H1 (cell line): ENCODE data around the gene ELP5. TPM values are rescaled to one million over a fixed set of nuclear protein-coding genes. Genes with fewer than 3 reads are reported as not detected.
A peak's percentile ranks its signal among the peaks of the same experiment; 100 is the strongest.

Experiments used
- JUND ChIP-seq: IDR thresholded peaks from 2 replicates; pipeline ENCODE4 v1.6.1; 2011; ENCODE audit warnings: mild to moderate bottlenecking, improper control_type of control experiment, low read length
- KDM1A ChIP-seq: fragments of 200-600, 300-600 bp; sonication (generic); IDR thresholded peaks from 2 replicates; pipeline ENCODE4 v1.7.1; 2016; ENCODE audit warnings: mild to moderate bottlenecking, low read length, borderline replicate concordance
- RAD21 ChIP-seq, 2 experiments: IDR thresholded peaks in 1 of 2; conservative IDR thresholded peaks in 1 of 2; 2 replicates each; pipeline ENCODE4 v1.6.1; 2011; ENCODE audit warnings: low read depth in 2 of 2, low read length in 2 of 2, improper control_type of control experiment in 1 of 2, inconsistent platforms in 1 of 2, mild to moderate bottlenecking in 1 of 2, moderate library complexity in 1 of 2
- SP2 ChIP-seq: IDR thresholded peaks from 2 replicates; pipeline ENCODE4 v1.6.1; 2012; ENCODE audit warnings: mild to moderate bottlenecking, low read length, inconsistent platforms
- polyA plus RNA-seq, 7 experiments: library from polyadenylated mRNA; depleted of rRNA in 3 of 7; stranded (reverse) in 5 of 7; unstranded in 2 of 7; fragments of >200 nt in 5 of 7; fragments of 200-250 nt in 2 of 7; gene quantifications; 1 replicate in 5 of 7; 2 replicates in 1 of 7; 4 replicates in 1 of 7; pipeline versions ENCODE4 v1.2.1 to v1.2.3, GENCODE V29; 2011 to 2013; ENCODE audit warnings: missing spikeins in 2 of 7, mixed read lengths in 2 of 7
- total RNA-seq: library from RNA; stranded (reverse); fragmentation: NEBNext Ultra II Directional; extraction: Animal tissue kit (Norgen Biotek cat#: 25700); gene quantifications from 2 replicates; pipeline ENCODE4 v1.2.1, GENCODE V29; 2021
- TF ChIP-seq, protein P1 (sequence below): IDR thresholded peaks from 2 replicates; pipeline ENCODE4 v1.6.1; 2012; ENCODE audit warnings: low read length, inconsistent platforms
- TF ChIP-seq, protein P2 (sequence below): IDR thresholded peaks from 2 replicates; pipeline ENCODE4 v1.6.1; 2012; ENCODE audit warnings: inconsistent platforms
- TF ChIP-seq, protein P3 (sequence below): fragments of 300-600 bp; sonication (generic); IDR thresholded peaks from 2 replicates; pipeline ENCODE4 v1.7.1; 2012; ENCODE audit warnings: low read length, moderate library complexity, mild to moderate bottlenecking, inconsistent platforms; ENCODE audit not compliant: insufficient replicate concordance

Gene ELP5
- total and polyA plus RNA-seq, 2 of the 8 experiments (the other 6 are each of a cell fraction or from before 2014, with no cell fraction given), result 75.4 to 107 TPM

DNA sequence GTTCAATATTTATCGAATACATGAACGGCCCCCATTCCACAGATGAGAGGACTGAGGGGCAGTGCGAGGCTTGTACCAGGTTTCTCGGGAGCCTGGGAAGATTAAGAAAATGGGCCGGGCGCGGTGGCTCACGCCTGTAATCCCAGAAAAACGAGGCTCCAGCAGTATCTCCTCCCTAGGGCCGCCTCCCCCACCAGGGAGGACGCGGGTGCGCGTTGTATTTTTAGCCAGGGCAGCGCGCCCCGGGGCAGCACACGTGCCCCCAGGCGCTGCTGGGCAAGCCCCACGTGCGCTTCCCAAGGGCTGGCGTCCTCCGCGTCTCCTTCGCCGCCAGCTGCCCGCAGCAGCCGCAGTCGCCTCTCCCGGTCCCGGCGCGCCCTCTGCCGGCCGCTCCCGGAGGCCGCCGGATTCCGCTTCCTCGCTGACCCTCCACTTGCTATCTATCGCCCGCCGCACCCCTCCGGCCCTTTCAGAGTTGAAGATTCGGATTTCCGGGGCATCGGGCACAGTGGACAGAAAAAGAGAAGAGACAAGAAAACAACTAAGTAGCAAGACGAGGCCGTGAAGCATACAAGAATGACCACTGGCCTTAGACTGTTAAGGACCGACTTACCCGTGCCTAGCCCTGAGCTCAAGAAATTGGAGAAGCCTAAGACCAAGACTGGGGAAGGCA lies 44.3 kb downstream of the ELP5 start (continued):
- TF ChIP-seq, protein P1, sequence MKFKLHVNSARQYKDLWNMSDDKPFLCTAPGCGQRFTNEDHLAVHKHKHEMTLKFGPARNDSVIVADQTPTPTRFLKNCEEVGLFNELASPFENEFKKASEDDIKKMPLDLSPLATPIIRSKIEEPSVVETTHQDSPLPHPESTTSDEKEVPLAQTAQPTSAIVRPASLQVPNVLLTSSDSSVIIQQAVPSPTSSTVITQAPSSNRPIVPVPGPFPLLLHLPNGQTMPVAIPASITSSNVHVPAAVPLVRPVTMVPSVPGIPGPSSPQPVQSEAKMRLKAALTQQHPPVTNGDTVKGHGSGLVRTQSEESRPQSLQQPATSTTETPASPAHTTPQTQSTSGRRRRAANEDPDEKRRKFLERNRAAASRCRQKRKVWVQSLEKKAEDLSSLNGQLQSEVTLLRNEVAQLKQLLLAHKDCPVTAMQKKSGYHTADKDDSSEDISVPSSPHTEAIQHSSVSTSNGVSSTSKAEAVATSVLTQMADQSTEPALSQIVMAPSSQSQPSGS, result no peak
- TF ChIP-seq RAD21 (IDR thresholded peaks at IDR 0.05 in 1 of 2, conservative IDR thresholded peaks at IDR 0.05 in 1 of 2; ENCODE audit: low read depth in 2 of 2, low read length in 2 of 2) (peak; percentile 93 to 95), JUND (peak; percentile 72; the same call in 1 of the 2 replicates), SP2 (no peak), KDM1A (peak; percentile 65; the same call in 1 of the 2 replicates)
- TF ChIP-seq, protein P2, sequence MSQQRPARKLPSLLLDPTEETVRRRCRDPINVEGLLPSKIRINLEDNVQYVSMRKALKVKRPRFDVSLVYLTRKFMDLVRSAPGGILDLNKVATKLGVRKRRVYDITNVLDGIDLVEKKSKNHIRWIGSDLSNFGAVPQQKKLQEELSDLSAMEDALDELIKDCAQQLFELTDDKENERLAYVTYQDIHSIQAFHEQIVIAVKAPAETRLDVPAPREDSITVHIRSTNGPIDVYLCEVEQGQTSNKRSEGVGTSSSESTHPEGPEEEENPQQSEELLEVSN, result peak; percentile 94
- TF ChIP-seq, protein P3, sequence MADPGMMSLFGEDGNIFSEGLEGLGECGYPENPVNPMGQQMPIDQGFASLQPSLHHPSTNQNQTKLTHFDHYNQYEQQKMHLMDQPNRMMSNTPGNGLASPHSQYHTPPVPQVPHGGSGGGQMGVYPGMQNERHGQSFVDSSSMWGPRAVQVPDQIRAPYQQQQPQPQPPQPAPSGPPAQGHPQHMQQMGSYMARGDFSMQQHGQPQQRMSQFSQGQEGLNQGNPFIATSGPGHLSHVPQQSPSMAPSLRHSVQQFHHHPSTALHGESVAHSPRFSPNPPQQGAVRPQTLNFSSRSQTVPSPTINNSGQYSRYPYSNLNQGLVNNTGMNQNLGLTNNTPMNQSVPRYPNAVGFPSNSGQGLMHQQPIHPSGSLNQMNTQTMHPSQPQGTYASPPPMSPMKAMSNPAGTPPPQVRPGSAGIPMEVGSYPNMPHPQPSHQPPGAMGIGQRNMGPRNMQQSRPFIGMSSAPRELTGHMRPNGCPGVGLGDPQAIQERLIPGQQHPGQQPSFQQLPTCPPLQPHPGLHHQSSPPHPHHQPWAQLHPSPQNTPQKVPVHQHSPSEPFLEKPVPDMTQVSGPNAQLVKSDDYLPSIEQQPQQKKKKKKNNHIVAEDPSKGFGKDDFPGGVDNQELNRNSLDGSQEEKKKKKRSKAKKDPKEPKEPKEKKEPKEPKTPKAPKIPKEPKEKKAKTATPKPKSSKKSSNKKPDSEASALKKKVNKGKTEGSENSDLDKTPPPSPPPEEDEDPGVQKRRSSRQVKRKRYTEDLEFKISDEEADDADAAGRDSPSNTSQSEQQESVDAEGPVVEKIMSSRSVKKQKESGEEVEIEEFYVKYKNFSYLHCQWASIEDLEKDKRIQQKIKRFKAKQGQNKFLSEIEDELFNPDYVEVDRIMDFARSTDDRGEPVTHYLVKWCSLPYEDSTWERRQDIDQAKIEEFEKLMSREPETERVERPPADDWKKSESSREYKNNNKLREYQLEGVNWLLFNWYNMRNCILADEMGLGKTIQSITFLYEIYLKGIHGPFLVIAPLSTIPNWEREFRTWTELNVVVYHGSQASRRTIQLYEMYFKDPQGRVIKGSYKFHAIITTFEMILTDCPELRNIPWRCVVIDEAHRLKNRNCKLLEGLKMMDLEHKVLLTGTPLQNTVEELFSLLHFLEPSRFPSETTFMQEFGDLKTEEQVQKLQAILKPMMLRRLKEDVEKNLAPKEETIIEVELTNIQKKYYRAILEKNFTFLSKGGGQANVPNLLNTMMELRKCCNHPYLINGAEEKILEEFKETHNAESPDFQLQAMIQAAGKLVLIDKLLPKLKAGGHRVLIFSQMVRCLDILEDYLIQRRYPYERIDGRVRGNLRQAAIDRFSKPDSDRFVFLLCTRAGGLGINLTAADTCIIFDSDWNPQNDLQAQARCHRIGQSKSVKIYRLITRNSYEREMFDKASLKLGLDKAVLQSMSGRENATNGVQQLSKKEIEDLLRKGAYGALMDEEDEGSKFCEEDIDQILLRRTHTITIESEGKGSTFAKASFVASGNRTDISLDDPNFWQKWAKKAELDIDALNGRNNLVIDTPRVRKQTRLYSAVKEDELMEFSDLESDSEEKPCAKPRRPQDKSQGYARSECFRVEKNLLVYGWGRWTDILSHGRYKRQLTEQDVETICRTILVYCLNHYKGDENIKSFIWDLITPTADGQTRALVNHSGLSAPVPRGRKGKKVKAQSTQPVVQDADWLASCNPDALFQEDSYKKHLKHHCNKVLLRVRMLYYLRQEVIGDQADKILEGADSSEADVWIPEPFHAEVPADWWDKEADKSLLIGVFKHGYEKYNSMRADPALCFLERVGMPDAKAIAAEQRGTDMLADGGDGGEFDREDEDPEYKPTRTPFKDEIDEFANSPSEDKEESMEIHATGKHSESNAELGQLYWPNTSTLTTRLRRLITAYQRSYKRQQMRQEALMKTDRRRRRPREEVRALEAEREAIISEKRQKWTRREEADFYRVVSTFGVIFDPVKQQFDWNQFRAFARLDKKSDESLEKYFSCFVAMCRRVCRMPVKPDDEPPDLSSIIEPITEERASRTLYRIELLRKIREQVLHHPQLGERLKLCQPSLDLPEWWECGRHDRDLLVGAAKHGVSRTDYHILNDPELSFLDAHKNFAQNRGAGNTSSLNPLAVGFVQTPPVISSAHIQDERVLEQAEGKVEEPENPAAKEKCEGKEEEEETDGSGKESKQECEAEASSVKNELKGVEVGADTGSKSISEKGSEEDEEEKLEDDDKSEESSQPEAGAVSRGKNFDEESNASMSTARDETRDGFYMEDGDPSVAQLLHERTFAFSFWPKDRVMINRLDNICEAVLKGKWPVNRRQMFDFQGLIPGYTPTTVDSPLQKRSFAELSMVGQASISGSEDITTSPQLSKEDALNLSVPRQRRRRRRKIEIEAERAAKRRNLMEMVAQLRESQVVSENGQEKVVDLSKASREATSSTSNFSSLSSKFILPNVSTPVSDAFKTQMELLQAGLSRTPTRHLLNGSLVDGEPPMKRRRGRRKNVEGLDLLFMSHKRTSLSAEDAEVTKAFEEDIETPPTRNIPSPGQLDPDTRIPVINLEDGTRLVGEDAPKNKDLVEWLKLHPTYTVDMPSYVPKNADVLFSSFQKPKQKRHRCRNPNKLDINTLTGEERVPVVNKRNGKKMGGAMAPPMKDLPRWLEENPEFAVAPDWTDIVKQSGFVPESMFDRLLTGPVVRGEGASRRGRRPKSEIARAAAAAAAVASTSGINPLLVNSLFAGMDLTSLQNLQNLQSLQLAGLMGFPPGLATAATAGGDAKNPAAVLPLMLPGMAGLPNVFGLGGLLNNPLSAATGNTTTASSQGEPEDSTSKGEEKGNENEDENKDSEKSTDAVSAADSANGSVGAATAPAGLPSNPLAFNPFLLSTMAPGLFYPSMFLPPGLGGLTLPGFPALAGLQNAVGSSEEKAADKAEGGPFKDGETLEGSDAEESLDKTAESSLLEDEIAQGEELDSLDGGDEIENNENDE, result no peak
